ENCODE measurements around the gene PRKAR2B.

The PRKAR2B gene

GRCh38 chr7:107173691-107174406 is 129.3 kb downstream of the PRKAR2B start:
- no peak for DNase-seq (ENCODE audit: low read depth in 2 of 3, low spot score in 1 of 3)

GRCh38 chr7:107179326-107180164 is 135.0 kb downstream of the PRKAR2B start:
- no peak for DNase-seq (ENCODE audit: low read depth in 2 of 3, low spot score in 1 of 3)

- DNase-seq (ENCODE audit: low read depth in 2 of 3, low spot score in 1 of 3): peak; percentile 44 to 48 (median 45)
Observed at GRCh38 chr7:107180378-107180777, 135.9 kb downstream of the PRKAR2B start.

GRCh38 chr7:107181172-107181571 is 136.7 kb downstream of the PRKAR2B start:
- no peak for DNase-seq (ENCODE audit: low read depth in 2 of 3, low spot score in 1 of 3)

GRCh38 chr7:107185716-107186115 is 141.2 kb downstream of the PRKAR2B start:
- DNase-seq (ENCODE audit: low read depth in 2 of 3, low spot score in 1 of 3): no peak

- no peak for DNase-seq (ENCODE audit: low read depth in 2 of 3, low spot score in 1 of 3)
Observed at GRCh38 chr7:107186240-107186639, 141.7 kb downstream of the PRKAR2B start.

- DNase-seq (ENCODE audit: low read depth in 2 of 3, low spot score in 1 of 3): no peak
Observed at GRCh38 chr7:107187774-107188173, 143.3 kb downstream of the PRKAR2B start.

GRCh38 chr7:107190090-107190489 is 145.6 kb downstream of the PRKAR2B start:
- DNase-seq (ENCODE audit: low read depth in 2 of 3, low spot score in 1 of 3): no peak

- DNase-seq (ENCODE audit: low read depth in 2 of 3, low spot score in 1 of 3): no peak
Observed at GRCh38 chr7:107194052-107194451, 149.5 kb downstream of the PRKAR2B start.

GRCh38 chr7:107196834-107197610 is 152.5 kb downstream of the PRKAR2B start:
- no peak for DNase-seq (ENCODE audit: low read depth in 2 of 3, low spot score in 1 of 3)

GRCh38 chr7:107201795-107202450 is 157.4 kb downstream of the PRKAR2B start:
- DNase-seq (ENCODE audit: low read depth in 2 of 3, low spot score in 1 of 3): peak in 2 of 3 donors; percentile 9 to 17

- DNase-seq (ENCODE audit: low read depth in 2 of 3, low spot score in 1 of 3): no peak
Observed at GRCh38 chr7:107203607-107204006, 159.1 kb downstream of the PRKAR2B start.

GRCh38 chr7:107206136-107206535 is 161.6 kb downstream of the PRKAR2B start:
- no peak for DNase-seq (ENCODE audit: low read depth in 2 of 3, low spot score in 1 of 3)

GRCh38 chr7:107206706-107207105 is 162.2 kb downstream of the PRKAR2B start:
- DNase-seq (ENCODE audit: low read depth in 2 of 3, low spot score in 1 of 3): no peak

GRCh38 chr7:107207459-107207858 is 163.0 kb downstream of the PRKAR2B start:
- DNase-seq (ENCODE audit: low read depth in 2 of 3, low spot score in 1 of 3): no peak

- no peak for DNase-seq (ENCODE audit: low read depth in 2 of 3, low spot score in 1 of 3)
Observed at GRCh38 chr7:107208024-107208521, 163.6 kb downstream of the PRKAR2B start.

- no peak for DNase-seq (ENCODE audit: low read depth in 2 of 3, low spot score in 1 of 3)
Observed at GRCh38 chr7:107208563-107208962, 164.1 kb downstream of the PRKAR2B start.

- DNase-seq (ENCODE audit: low read depth in 2 of 3, low spot score in 1 of 3): no peak
Observed at GRCh38 chr7:107209565-107209964, 165.1 kb downstream of the PRKAR2B start.

- DNase-seq (ENCODE audit: low read depth in 2 of 3, low spot score in 1 of 3): no peak
Observed at GRCh38 chr7:107210400-107210799, 165.9 kb downstream of the PRKAR2B start.

Measured in stimulated activated CD4-positive, alpha-beta T cell treated with anti-CD3 and anti-CD28 coated beads, Interleukin-12 subunit alpha, Interleukin-12 subunit beta, amount 100 ng/mL, for 48 hours (primary cell).